IPS DF 19.7 (cell line): ENCODE measurements around the gene GPRC5B.

Experiments
- DNase-seq: peaks from one replicate; pipeline ENCODE4 v3.0.0-alpha.2; 2013; ENCODE audit warnings: low read depth, low spot score

The GPRC5B gene

DNA sequence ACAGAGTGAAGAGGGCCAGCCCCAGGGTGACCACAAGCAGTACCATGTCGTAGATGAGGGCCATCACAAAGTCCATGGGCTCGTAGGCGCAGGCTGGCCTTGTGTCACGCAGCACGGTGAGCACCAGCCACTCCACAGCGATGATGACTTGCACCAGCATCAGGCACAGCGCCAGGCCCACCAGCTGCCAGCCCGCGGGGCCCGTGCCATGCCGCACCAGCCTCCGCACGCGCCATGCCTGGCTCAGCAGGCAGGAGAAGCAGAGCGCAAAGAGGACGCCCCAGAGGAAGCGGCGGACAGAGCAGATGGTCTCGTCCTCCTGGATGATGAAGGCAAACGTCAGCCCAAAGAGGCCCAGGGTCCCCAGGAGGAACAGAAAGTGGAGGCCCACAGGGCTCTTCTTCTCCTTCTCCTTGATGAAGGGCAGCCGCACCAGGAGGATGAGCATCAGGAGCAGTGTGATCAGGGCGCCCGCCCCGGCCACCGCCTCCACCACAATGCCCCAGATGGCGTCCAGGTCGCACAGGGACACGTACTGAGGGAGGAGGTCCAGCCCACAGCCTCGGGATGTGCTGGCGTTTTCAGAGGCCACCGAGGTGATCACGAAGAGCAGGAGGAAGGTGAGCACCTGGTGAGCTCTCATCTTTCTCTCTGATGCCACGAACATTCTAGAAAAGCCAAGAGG lies 12.3 kb downstream of the GPRC5B start:
- DNase-seq: no peak

DNA sequence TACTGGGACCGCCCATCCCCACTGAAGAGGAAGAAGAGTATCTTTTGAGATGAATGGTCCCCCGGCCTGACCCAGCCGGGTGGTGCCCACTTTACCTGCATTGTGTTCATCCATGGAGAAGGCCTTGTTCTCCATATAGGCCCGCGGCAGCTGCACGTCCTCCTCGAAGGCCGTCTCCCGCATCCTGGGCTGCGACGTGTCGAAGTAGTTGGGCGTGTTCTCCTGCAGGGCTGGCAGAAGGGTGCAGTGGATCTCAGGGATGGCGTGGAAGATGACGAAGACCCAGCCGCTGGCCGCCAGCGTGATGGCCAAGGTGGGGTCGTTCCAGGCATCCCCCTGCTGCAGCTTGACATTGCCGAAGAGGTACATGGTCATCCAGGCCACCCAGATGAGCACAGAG lies 12.9 kb downstream of the GPRC5B start:
- DNase-seq: no peak

- no peak for DNase-seq
Observed at GRCh38 chr16:19868421-19868820, 16.2 kb downstream of the GPRC5B start.

DNA sequence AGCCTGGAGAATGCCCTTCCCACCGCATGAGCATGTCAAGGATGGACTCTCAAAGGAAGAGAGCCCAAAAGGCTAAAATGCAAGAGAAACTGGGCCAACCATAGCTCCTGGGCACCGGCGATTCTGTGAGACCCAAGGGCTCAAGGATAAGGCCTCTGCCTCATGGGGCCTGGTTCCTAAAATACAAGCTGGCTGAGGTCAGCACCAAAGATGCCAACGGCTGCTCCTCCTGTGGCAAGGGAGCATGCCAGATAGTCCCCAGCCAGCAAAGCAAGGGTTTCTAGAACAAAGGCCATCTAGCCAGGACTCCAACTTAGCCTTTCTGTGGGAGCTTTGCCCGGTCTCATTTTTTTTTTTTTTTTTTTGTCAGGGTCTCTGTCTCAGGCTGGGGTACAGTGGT lies 20.1 kb downstream of the GPRC5B start:
- no peak for DNase-seq

DNA sequence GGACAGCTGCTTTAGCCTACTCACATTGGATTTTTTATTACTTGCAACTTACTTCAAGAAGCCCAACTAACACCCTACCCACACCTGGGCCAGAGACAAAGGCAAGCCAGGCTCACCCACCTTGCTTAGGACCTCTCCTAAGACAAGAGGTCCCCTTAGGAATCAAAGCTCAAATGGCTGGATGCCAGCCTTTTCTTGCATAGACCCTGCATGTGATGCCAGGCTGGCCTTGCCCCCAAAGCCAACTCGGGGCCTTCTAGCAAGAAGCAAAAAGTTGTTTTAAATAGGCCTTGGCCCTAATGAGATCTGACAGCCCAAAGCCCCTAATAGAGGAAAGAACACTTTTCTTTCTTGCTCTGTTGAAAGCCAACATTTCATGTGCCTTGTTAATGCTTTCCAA lies 20.7 kb downstream of the GPRC5B start:
- DNase-seq: no peak

DNA sequence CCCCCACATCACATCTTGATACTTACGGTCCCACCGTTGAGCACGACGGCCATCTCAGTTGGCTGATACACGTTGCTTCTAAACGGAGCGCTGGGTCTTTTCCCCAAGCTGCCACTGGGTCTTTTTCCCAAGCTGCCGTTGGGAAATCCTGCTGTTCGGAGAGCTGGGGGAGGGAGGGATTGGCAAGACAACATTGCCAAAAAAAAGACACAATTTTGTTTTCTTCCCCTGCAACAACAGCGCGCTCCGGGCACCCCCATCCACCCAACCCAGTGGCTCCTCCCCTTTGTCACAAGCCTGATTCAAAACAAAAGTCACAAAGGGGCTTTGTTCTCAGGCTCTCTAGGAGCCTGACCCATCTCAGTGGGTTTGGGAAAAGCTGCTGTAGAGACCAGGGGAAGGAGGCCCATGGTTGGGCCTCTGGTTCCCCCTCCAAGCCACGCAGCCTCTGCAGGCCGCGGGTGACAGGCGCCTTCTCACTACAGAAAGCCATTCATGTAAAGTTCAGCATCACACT lies 22.8 kb downstream of the GPRC5B start:
- no peak for DNase-seq

DNA sequence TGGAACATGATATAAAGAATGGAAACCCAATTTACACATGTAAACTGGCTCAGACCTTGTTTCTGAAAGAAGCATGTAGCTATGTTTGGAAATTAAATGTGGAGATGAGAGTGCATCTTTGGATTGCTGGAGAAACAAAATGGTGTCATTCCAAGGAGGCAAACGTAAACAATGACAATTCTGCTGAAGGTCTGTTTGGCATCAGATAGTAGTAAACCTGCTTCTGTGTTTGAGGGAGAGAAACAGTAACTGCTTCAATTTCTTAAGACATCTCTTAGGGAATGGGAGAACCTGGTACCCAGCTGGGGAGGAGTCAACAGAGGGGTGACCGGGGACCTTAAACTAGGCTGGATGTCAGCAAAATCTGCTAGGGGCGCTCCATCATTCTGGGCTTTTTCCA lies 23.5 kb downstream of the GPRC5B start:
- no peak for DNase-seq

DNA sequence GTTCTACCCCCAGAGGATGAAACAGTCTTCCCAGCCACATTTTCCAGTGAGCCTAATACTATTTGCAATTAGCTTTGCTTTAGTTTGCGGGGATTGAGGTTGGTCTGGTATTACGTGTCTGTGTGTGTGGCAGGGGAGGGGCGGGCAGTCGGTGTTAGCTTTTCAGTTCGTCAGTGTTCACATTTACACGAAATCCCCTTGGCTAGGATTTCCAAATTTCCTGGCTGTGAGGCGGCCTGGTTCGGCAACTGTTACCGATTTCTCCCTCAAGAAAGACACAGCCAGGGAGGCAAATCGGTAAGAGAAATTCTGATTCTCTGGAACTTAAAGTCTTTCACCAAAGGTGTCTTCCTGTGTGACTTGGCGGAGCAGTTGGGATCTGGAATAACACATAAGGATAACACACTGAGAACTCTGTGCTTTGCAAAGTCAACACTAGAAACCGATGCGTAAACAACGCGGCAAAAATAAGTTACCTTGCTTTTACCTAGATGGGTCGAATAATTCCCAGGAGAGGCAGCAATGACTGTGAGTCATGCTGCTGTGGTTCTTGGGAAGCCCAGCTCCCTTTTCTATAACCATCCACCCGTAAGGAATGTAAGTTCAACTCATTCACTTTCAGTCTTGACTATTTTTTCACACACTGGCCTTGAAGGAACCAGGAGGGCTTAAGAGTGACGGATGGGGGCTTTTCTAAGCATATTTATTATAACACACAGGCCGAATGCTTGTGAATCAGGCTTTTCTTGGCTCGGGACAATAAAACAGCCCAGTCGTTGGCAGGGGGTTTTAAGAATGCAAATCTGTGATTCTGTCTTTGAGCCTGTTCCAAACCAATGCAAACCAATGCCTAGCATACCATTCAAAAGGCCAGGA lies 24.2 kb downstream of the GPRC5B start:
- peak; percentile 91 for DNase-seq

DNA sequence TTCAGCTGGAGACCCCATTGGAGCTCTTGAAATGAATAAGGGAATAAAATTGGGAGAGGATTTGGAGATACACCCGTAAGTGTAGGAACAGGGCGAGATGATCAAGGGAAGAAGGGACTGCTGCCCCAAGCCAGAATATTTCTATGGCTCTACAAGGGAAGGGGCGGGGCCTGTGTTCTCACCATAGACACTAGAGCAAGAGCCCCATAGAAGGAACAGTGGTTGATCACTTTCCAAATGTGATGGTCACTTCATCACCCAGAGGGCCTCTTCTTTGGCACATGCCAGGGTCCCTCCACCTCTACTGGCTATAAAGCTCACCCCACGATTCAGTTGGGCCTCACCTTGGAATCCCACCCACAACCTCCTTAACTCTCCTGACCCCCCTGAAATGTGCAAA lies 25.0 kb downstream of the GPRC5B start:
- DNase-seq: no peak

DNA sequence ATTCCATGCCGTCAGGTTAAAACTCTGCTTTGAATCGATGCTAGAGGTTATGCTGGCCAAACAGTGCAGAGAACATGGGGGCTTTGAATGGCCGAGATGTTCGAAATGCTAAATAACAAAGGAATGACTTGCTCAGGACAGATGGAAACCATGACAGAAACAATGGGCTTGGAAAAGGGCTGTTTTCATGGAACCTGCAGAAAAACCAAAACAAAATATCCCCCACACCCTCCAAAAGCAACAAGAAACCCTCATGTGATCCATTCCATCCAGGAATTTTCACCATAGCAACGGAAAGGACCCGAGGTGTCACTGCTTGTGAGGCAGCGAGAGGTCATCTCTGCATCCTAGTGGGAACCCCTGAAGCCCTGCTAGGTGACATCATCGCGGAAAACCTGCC lies 25.5 kb downstream of the GPRC5B start:
- no peak for DNase-seq

DNA sequence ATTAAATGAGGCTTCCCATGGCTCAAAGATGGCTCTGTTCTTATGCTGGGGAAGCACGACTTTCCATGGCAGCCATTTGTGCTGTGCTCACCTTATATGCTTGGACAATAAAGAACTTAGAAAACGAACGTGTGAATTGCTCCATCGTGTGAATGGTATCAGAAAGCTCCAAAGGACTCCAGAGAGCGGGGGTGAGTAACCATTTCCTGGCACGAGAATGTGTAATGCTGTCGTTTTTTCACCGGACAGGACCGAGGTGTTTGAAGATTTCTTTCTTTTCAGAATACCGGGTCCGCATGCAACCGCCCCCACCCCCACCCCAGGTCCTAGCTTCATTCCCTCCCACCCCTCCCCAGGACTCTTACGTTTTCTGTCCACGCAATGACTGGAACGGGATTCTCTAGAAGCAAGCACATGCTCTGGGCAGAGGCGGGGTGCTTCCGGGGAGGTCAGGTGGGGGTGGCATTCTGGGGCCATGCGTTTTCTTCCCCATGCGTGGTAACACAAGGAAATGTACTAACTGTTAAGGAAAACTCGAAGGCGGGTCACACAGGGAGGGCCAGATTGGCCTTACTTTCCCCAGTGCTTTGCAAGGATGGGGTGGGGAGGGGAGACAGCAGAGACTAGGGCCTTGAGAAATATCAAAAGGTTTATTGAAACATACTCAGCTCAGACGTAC lies 26.2 kb downstream of the GPRC5B start:
- no peak for DNase-seq

DNA sequence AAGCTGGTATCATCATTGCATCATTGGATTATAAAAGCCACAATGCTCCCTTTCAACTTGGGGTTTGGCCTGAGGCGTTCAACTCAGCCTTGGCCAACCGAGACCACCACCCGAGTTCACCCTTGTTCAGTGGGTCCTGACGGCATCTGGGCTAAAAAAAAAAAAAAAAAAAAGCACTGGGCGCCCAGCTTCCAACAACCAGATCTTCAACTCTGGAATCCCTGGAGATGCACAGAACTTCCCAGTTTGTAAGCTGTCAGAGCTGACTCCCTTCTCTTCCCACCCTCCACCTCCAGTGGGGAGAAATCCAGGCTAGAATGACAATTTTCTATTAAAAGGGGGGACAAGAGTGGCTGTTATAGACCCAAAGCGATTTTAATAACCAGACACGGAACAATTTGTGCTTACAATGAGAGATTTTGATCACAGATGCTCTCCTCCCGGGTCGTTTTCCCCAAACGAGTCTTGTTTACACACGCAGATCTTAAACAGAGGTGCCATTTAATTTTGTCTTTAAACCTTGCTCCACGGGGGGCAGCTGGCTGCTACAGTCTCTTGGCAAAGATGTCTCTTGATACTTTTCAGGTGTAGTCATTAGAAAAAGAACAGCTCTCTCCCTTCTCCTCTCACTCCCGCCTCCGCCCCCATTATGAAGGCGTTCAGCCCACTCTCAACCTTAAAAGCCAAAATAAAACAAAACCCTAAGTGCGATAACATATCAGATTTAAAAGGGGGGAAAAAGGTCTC lies 26.9 kb downstream of the GPRC5B start:
- DNase-seq: no peak

DNA sequence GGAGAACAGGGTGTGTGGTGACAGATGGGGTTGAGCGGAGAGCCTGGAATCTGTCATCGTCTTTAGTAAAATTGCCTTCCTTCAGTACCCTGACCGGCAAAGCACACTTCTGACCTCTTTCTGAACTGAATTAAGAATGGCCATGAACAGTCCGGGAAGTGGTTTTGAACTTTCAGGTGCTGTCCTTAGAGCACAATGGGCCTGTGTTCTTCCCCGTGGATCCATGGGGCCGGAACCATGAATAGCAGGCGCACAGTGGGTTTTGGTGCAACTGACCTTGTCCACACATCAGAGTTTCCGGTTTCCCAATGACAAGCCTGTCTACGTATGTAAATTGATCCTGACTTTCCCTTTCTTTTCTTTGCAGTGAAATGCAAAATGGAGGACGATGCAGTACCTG lies 28.5 kb downstream of the GPRC5B start:
- DNase-seq: no peak

DNA sequence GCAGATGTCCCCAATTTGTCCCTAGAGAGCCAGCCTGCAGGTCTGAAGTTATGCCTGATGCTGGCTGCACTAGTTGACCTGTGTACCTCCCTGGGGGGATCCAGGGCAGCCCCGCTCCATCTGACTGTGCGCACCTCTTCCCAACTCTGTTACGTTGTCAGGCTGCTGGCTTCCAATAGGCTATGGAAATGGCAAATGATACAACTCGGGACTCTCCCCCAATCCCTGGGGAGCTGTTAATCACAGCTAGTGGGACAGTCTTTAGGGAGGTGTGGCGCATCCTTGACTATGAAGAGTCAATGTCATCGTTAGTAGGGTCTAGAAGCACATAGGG lies 30.1 kb downstream of the GPRC5B start:
- DNase-seq: no peak

GRCh38 chr16:19853742-19854542 lies 30.7 kb downstream of the GPRC5B start:
- no peak for DNase-seq

DNA sequence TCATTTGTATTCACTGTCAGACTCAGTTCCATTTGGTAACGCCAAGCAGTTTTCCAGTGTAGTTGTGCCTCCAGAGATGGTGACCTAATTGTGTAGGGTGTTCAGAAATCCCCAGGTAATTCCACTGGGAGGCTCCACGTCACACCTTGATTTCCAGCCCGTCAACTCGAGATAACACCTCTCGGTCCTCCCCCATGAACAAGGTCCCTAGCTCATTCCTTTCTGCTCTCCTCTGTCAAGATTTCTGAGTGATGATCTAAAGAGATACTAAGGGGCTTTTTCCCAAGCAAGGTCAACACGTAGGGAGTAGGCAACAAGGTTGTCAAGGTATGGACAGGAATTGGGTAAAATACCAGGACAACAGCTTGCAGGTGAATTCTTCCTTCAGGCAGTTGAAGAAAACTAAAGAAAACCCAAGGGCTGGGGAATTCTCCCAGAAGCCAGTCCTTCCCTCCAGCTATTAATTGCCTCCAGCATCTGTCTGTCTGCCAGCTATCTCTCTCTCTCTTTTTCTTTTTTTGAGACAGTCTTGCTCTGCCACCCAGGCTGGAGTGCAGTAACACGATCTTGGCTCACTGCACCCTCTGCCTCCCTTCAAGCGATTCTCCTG lies 31.4 kb downstream of the GPRC5B start:
- DNase-seq: no peak

DNA sequence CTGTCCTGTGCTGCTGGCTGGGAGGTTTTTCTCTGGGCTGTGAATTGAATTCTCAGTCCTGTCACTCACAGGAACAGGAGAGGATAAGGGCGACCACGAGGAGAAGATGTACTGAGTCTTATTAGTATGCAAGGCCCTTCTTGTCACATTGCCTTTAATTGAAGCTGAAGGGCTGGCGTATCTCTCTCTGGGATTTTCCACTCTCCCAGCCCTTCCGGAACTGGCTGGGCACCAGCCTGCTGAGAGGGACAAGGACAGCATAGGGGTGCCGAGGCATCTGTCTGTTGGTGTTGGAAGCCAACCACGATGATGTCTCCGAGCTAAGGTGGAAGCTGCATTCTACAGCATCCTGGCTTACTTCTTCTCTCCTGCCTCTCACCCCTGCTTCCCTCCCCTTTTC lies 33.2 kb downstream of the GPRC5B start:
- DNase-seq: no peak

DNA sequence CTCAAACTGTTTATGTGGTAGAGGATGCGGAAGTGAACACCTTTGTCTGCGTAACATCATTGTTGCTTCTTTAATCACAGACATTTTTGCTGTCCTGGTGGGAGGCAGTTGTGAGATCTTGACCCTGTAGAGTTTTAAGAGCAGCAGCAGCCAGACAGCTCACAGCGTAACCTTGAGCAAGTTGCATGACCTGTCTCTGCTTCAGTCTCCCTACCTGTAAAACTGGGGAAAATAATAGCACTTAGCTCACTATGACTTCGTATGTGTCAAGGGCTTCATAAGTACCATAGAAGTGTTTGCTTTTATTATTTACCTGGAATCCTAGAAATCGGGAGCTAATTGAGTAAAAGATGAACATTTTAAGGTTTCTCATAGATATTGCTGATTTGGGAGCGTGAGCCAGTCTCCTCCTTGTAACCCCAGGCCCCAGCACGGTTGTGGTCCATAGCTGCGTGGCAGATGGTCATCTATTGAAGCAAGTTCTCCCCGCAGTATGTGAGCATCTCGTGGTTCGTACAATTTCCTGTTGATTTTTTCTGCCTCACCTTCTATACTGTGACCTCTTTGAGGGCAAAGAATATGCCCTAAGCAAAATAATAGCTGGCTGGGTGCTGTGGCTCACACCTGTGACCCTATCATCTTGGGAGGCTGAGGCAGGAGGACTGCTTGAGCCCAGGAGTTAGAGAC lies 34.4 kb downstream of the GPRC5B start:
- no peak for DNase-seq

DNA sequence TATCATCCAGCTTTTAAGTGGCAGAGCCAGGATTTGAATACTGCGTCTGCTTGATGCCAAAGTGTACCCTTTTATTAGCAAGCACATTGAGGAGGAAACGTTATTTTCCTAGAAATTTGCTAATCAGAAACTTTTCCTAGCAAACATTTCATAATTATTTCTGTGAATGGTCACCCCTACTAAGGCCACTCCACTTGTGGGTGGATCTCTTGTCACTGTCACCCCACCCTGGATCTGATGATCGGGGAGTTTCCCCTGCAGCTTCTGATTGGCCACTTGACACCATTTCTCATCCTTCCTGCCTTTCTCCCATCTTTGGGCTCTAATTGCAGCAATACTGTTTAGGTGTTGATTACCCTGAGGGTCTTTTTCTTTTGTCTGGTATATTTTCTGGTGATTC lies 35.9 kb downstream of the GPRC5B start:
- no peak for DNase-seq

DNA sequence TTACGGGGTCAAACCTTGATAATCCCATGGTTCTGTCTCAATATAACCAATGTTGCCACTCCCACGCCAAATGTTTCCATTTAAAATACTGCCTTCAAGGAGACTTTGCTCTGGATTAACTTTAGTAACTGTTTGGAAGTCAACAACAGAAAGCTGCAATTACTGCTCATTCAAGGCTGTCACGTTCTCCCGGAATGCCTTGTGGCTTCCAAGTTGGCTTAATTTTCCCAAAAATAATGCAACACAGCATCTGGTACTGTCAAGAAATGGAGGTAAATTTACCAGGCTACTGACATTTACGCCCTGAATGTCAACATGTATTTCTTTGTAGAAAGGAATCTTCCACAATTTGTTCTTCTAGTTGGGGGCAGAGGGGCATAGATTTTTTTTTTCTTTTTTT lies 38.2 kb downstream of the GPRC5B start:
- no peak for DNase-seq
